Ishikawa (cell line): ENCODE data around the gene FMN2.

Experiments used
- CEBPB ChIP-seq: IDR thresholded peaks from 2 replicates; pipeline ENCODE4 v1.6.1; 2012
- CREB1 ChIP-seq: IDR thresholded peaks from 2 replicates; pipeline ENCODE4 v1.6.1; 2012; ENCODE audit warnings: low read depth
- EP300 ChIP-seq: IDR thresholded peaks from 2 replicates; pipeline ENCODE4 v1.6.1; 2012; ENCODE audit warnings: borderline replicate concordance
- MAX ChIP-seq: IDR thresholded peaks from 2 replicates; pipeline ENCODE4 v1.6.1; 2012
- NFIC ChIP-seq: IDR thresholded peaks from 2 replicates; pipeline ENCODE4 v1.6.1; 2012
- REST ChIP-seq: IDR thresholded peaks from 2 replicates; pipeline ENCODE4 v1.6.1; 2012; ENCODE audit warnings: low read depth, mild to moderate bottlenecking
- TAF1 ChIP-seq: IDR thresholded peaks from 2 replicates; pipeline ENCODE4 v1.6.1; 2012; ENCODE audit warnings: low read depth, mild to moderate bottlenecking

- TF ChIP-seq NFIC: no peak
- no peak for TF ChIP-seq REST
- no peak for TF ChIP-seq EP300
- no peak for TF ChIP-seq TAF1
- TF ChIP-seq MAX: no peak
- TF ChIP-seq CREB1: no peak
- TF ChIP-seq CEBPB: no peak
These were observed 371.2 kb downstream of the FMN2 start for GRCh38 chr1:240462766-240463395.
